HCT116 (cell line): Measurements from ENCODE around the gene DAO. TPM values are rescaled to one million over a fixed set of nuclear protein-coding genes. Genes with fewer than 3 reads are reported as not detected.

ENCODE experiments used
- ATAC-seq: fragments of 200-7000 bp; cut with Tn5 transposase; 2 replicates; pipeline ENCODE4 v1.9.1; 2020; ENCODE audit warnings: mild to moderate bottlenecking, moderate library complexity
- BruUV-seq: library from RNA; stranded (reverse); fragments of 400-500 nt; replicated peaks from 2 replicates; lab custom pipeline; 2021; lab: Mats Ljungman, UMichigan
- CTCF ChIA-PET: fragments of 300-600 bp; sonication (Branson Sonifier 250); formaldehyde crosslinking; loops from one replicate; lab custom pipeline; 2021; ENCODE audit warnings: antibody characterized with exemption; lab: Charles Lee
- POLR2A ChIA-PET: fragments of 300-600, 350-600 bp; sonication (Branson Sonifier 250); formaldehyde crosslinking; loops from one replicate; lab custom pipeline; 2021; ENCODE audit warnings: antibody characterized with exemption; lab: Charles Lee
- RAD21 ChIA-PET, 2 experiments: fragments of 300-600 bp; sonication (Branson Sonifier 250); formaldehyde crosslinking; loops; one replicate each; lab custom pipeline; 2023; ENCODE audit warnings: low total read pairs in 2 of 2; ENCODE audit not compliant: uncharacterized antibody in 2 of 2, unreplicated experiment in 2 of 2, low non-redundant PET in 1 of 2; lab: Charles Lee
- DNase-seq: peaks from one replicate; pipeline ENCODE4 v3.0.0-alpha.2; 2010; ENCODE audit warnings: low read depth, low spot score
- H2AFZ ChIP-seq: fragments of 200-600 bp; shearing (Covaris generic), sonication (generic); 2 replicates; pipeline ENCODE4 v1.6.1; 2017; ENCODE audit warnings: low read depth, mixed run types, mixed read lengths, antibody characterized with exemption, low read length; ENCODE audit not compliant: poor library complexity, severe bottlenecking
- H3K27ac ChIP-seq: 2 replicates; pipeline ENCODE4 v1.5.1; 2012; ENCODE audit warnings: low read depth, low read length
- H3K27me3 ChIP-seq: fragments of 200-600 bp; sonication (generic); 2 replicates; pipeline ENCODE4 v1.6.1; 2016; ENCODE audit warnings: mixed run types, low read length, mixed read lengths; ENCODE audit not compliant: insufficient read depth
- H3K36me3 ChIP-seq, 2 experiments: fragments of 200-500 bp in 1 of 2; fragments of 200-600 bp in 1 of 2; sonication (Bioruptor generic) in 1 of 2; sonication (generic) in 1 of 2; 2 replicates each; pipeline versions ENCODE4 v1.5.1 to v1.6.1; 2014 to 2016; ENCODE audit warnings: low read length in 2 of 2, inconsistent platforms in 1 of 2, mixed read lengths in 1 of 2, mixed run types in 1 of 2; ENCODE audit not compliant: insufficient read depth in 2 of 2, control insufficient read depth in 1 of 2
- H3K4me1 ChIP-seq, 2 experiments: fragments of 200-600 bp in 1 of 2; sonication (generic) in 1 of 2; 2 replicates each; pipeline versions ENCODE4 v1.5.1 to v1.6.1; 2012 to 2017; ENCODE audit warnings: low read length in 2 of 2, inconsistent platforms in 1 of 2, mild to moderate bottlenecking in 1 of 2, mixed read lengths in 1 of 2, mixed run types in 1 of 2, moderate library complexity in 1 of 2; ENCODE audit not compliant: insufficient read depth in 2 of 2, control insufficient read depth in 1 of 2
- H3K4me2 ChIP-seq: fragments of 200-600 bp; sonication (generic); 2 replicates; pipeline ENCODE4 v1.6.1; 2017; ENCODE audit warnings: mixed run types, low read length, mixed read lengths
- H3K4me3 ChIP-seq, 2 experiments: fragments of 200-600 bp in 1 of 2; sonication (generic) in 1 of 2; replicated peaks in 1 of 2; 2 replicates each; pipeline ENCODE4 v1.5.1; 2011 to 2016; ENCODE audit warnings: low read length in 2 of 2, control low read depth in 1 of 2, low read depth in 1 of 2, mild to moderate bottlenecking in 1 of 2, mixed read lengths in 1 of 2, mixed run types in 1 of 2
- H3K79me2 ChIP-seq: fragments of 200-600 bp; sonication (generic); 2 replicates; pipeline ENCODE4 v1.6.1; 2017; ENCODE audit warnings: mild to moderate bottlenecking, mixed run types, low read length, moderate library complexity, mixed read lengths; ENCODE audit not compliant: insufficient read depth
- H3K9ac ChIP-seq: fragments of 200-600 bp; sonication (generic); 2 replicates; pipeline ENCODE4 v1.6.1; 2016; ENCODE audit warnings: low read length, mixed read lengths
- H3K9me2 ChIP-seq: fragments of 200-600 bp; sonication (generic), shearing (Covaris generic); 2 replicates; pipeline ENCODE4 v1.6.1; 2017; ENCODE audit warnings: mixed run types, mild to moderate bottlenecking, moderate library complexity; ENCODE audit not compliant: insufficient read depth
- H3K9me3 ChIP-seq, 2 experiments: fragments of 200-500 bp in 1 of 2; fragments of 200-600 bp in 1 of 2; sonication (Bioruptor generic) in 1 of 2; sonication (generic) in 1 of 2; 2 replicates each; pipeline ENCODE4 v1.6.1; 2014 to 2017; ENCODE audit warnings: low read length in 2 of 2, mixed read lengths in 2 of 2, inconsistent platforms in 1 of 2, low read depth in 1 of 2, mild to moderate bottlenecking in 1 of 2, mixed run types in 1 of 2, moderate library complexity in 1 of 2; ENCODE audit not compliant: control insufficient read depth in 1 of 2, insufficient read depth in 1 of 2
- H4K20me1 ChIP-seq: fragments of 200-600 bp; sonication (generic), shearing (Covaris generic); 2 replicates; pipeline ENCODE4 v1.6.1; 2017; ENCODE audit warnings: mixed run types, mild to moderate bottlenecking, moderate library complexity; ENCODE audit not compliant: insufficient read depth
- CBX3 ChIP-seq: IDR thresholded peaks from 2 replicates; pipeline ENCODE4 v1.6.1; 2012; ENCODE audit warnings: low read depth
- EGR1 ChIP-seq: IDR thresholded peaks from 2 replicates; pipeline ENCODE4 v1.6.1; 2012; ENCODE audit warnings: low read depth
- ELF1 ChIP-seq: IDR thresholded peaks from 2 replicates; pipeline ENCODE4 v1.6.1; 2012; ENCODE audit warnings: low read depth, borderline replicate concordance
- EZH2 ChIP-seq: fragments of 200-600 bp; sonication (generic); IDR thresholded peaks from 2 replicates; pipeline ENCODE4 v1.6.1; 2017; ENCODE audit warnings: antibody characterized with exemption, mixed run types
- EZH2phosphoT487 ChIP-seq: fragments of 200-600 bp; IDR thresholded peaks from 2 replicates; pipeline ENCODE4 v1.6.1; 2018; ENCODE audit warnings: antibody characterized with exemption, borderline replicate concordance
- FOSL1 ChIP-seq: IDR thresholded peaks from 2 replicates; pipeline ENCODE4 v1.6.1; 2012; ENCODE audit warnings: low read depth
- JUND ChIP-seq: IDR thresholded peaks from 2 replicates; pipeline ENCODE4 v1.6.1; 2012
- POLR2AphosphoS5 ChIP-seq: IDR thresholded peaks from 2 replicates; pipeline ENCODE4 v1.6.1; 2011; ENCODE audit warnings: mild to moderate bottlenecking, low read depth, low read length, moderate library complexity
- RAD21 ChIP-seq: IDR thresholded peaks from 2 replicates; pipeline ENCODE4 v1.6.1; 2012; ENCODE audit warnings: low read depth, mild to moderate bottlenecking
- SIN3A ChIP-seq: IDR thresholded peaks from 2 replicates; pipeline ENCODE4 v1.6.1; 2012; ENCODE audit warnings: low read depth
- SP1 ChIP-seq: IDR thresholded peaks from 2 replicates; pipeline ENCODE4 v1.6.1; 2012; ENCODE audit warnings: low read depth
- SRF ChIP-seq: IDR thresholded peaks from 2 replicates; pipeline ENCODE4 v1.6.1; 2012; ENCODE audit warnings: low read depth
- TCF7L2 ChIP-seq: IDR thresholded peaks from 2 replicates; pipeline ENCODE4 v1.7.0; 2011; ENCODE audit warnings: borderline replicate concordance, inconsistent platforms; ENCODE audit not compliant: insufficient read depth, insufficient read length; ENCODE audit errors: extremely low read depth
- YY1 ChIP-seq: IDR thresholded peaks from 2 replicates; pipeline ENCODE4 v1.6.1; 2011; ENCODE audit warnings: low read length, low read depth, moderate library complexity, mild to moderate bottlenecking; ENCODE audit not compliant: insufficient replicate concordance; ENCODE audit errors: extremely low read depth
- ZFX ChIP-seq: fragments of 450-650 bp; IDR thresholded peaks from 2 replicates; pipeline ENCODE4 v1.6.1; 2017
- intact Hi-C: fragments of 100-400 bp; cut with micrococcal nuclease; formaldehyde crosslinking; loops from 2 replicates; pipeline ENCODE4 v1.10.0; 2022
- total RNA-seq: library from RNA; stranded (reverse); gene quantifications from one replicate; pipeline ENCODE4 v1.2.1, GENCODE V29; 2021; ENCODE audit not compliant: unreplicated experiment
- TF ChIP-seq, protein P1 (sequence below): IDR thresholded peaks from 2 replicates; pipeline ENCODE4 v1.6.1; 2011; ENCODE audit warnings: mild to moderate bottlenecking, low read length, moderate library complexity; ENCODE audit not compliant: insufficient replicate concordance; ENCODE audit errors: extremely low read depth
- TF ChIP-seq, protein P2 (sequence below): IDR thresholded peaks from 2 replicates; pipeline ENCODE4 v1.6.1; 2012
- TF ChIP-seq, protein P3 (sequence below): IDR thresholded peaks from 2 replicates; pipeline ENCODE4 v1.6.1; 2012; ENCODE audit warnings: low read depth
- TF ChIP-seq, protein P4 (sequence below): IDR thresholded peaks from 2 replicates; pipeline ENCODE4 v1.6.1; 2012
- TF ChIP-seq, protein P5 (sequence below), 3 experiments: fragments of 200-600 bp in 1 of 3; sonication (generic) in 1 of 3; IDR thresholded peaks in 2 of 3; conservative IDR thresholded peaks in 1 of 3; 2 replicates each; pipeline ENCODE4 v1.5.1; 2012 to 2017; ENCODE audit warnings: low read depth in 2 of 3, low read length in 2 of 3, antibody characterized with exemption in 1 of 3, borderline replicate concordance in 1 of 3, control low read depth in 1 of 3, mild to moderate bottlenecking in 1 of 3, mixed read lengths in 1 of 3, mixed run types in 1 of 3, moderate library complexity in 1 of 3; ENCODE audit not compliant: insufficient read depth in 1 of 3

DAO gene
- total RNA-seq, 1 experiment from 2014 or later = not detected

DNA sequence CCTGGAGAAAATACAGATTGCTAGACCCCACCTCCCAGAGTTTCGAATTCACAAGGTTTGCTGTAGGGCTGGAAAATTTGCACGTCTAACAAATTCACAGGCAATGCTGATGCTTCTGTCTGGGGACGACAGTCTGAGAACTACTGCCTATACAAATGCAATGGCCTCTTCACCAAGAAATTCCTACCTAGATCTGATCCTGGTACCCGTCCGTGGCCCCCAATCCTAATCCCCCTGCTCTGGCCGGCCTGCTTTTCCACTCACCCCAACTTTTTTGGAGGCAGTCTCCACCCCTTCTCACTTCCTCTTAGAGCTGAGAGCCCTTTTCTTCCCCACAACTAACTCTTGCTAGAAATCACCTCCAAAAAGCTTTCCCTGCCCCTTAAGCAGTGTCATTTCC lies 19.4 kb upstream of the DAO start:
- Histone ChIP-seq H3K79me2 (peaks cover 17% of the 10 kb centered on the region), H3K36me3 (peaks cover 0 to 2% of the 10 kb centered on the region in 2 experiments; a peak in 1 of 4 replicates), H3K9me3 (no peaks in the 10 kb centered on the region), H2AFZ (no peak overlapping the region), H3K9me2 (no peaks in the 10 kb centered on the region), H3K27ac (no peak overlapping the region), H3K4me3 (no peak overlapping the region), H4K20me1 (no peaks in the 10 kb centered on the region), H3K4me1 (peaks cover 13 to 40% of the 10 kb centered on the region in 2 experiments), H3K27me3 (no peaks in the 10 kb centered on the region), H3K9ac (no peak overlapping the region), H3K4me2 (no peak overlapping the region)
- no TSS peak for BruUV-seq
- intact Hi-C loops = no loop called here
- DNase-seq = no peak
- CTCF ChIA-PET = no interaction called here
- ATAC-seq = no peak
- RAD21 ChIA-PET = no interaction called here
- POLR2A ChIA-PET = no interaction called here
- TF ChIP-seq TCF7L2 (no peak), YY1 (no peak), JUND (no peak), EZH2 (no peak), POLR2AphosphoS5 (no peak), CBX3 (no peak), FOSL1 (no peak), SP1 (no peak), EZH2phosphoT487 (no peak), ZFX (no peak), RAD21 (no peak), ELF1 (no peak), SRF (no peak), EGR1 (no peak), SIN3A (no peak)
- TF ChIP-seq, protein P1, sequence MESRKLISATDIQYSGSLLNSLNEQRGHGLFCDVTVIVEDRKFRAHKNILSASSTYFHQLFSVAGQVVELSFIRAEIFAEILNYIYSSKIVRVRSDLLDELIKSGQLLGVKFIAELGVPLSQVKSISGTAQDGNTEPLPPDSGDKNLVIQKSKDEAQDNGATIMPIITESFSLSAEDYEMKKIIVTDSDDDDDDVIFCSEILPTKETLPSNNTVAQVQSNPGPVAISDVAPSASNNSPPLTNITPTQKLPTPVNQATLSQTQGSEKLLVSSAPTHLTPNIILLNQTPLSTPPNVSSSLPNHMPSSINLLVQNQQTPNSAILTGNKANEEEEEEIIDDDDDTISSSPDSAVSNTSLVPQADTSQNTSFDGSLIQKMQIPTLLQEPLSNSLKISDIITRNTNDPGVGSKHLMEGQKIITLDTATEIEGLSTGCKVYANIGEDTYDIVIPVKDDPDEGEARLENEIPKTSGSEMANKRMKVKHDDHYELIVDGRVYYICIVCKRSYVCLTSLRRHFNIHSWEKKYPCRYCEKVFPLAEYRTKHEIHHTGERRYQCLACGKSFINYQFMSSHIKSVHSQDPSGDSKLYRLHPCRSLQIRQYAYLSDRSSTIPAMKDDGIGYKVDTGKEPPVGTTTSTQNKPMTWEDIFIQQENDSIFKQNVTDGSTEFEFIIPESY = no peak
- TF ChIP-seq, protein P2, sequence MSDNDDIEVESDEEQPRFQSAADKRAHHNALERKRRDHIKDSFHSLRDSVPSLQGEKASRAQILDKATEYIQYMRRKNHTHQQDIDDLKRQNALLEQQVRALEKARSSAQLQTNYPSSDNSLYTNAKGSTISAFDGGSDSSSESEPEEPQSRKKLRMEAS = no peak
- TF ChIP-seq, protein P3, sequence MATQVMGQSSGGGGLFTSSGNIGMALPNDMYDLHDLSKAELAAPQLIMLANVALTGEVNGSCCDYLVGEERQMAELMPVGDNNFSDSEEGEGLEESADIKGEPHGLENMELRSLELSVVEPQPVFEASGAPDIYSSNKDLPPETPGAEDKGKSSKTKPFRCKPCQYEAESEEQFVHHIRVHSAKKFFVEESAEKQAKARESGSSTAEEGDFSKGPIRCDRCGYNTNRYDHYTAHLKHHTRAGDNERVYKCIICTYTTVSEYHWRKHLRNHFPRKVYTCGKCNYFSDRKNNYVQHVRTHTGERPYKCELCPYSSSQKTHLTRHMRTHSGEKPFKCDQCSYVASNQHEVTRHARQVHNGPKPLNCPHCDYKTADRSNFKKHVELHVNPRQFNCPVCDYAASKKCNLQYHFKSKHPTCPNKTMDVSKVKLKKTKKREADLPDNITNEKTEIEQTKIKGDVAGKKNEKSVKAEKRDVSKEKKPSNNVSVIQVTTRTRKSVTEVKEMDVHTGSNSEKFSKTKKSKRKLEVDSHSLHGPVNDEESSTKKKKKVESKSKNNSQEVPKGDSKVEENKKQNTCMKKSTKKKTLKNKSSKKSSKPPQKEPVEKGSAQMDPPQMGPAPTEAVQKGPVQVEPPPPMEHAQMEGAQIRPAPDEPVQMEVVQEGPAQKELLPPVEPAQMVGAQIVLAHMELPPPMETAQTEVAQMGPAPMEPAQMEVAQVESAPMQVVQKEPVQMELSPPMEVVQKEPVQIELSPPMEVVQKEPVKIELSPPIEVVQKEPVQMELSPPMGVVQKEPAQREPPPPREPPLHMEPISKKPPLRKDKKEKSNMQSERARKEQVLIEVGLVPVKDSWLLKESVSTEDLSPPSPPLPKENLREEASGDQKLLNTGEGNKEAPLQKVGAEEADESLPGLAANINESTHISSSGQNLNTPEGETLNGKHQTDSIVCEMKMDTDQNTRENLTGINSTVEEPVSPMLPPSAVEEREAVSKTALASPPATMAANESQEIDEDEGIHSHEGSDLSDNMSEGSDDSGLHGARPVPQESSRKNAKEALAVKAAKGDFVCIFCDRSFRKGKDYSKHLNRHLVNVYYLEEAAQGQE = no peak
- TF ChIP-seq, protein P4, sequence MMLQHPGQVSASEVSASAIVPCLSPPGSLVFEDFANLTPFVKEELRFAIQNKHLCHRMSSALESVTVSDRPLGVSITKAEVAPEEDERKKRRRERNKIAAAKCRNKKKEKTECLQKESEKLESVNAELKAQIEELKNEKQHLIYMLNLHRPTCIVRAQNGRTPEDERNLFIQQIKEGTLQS = no peak
- TF ChIP-seq, protein P5, sequence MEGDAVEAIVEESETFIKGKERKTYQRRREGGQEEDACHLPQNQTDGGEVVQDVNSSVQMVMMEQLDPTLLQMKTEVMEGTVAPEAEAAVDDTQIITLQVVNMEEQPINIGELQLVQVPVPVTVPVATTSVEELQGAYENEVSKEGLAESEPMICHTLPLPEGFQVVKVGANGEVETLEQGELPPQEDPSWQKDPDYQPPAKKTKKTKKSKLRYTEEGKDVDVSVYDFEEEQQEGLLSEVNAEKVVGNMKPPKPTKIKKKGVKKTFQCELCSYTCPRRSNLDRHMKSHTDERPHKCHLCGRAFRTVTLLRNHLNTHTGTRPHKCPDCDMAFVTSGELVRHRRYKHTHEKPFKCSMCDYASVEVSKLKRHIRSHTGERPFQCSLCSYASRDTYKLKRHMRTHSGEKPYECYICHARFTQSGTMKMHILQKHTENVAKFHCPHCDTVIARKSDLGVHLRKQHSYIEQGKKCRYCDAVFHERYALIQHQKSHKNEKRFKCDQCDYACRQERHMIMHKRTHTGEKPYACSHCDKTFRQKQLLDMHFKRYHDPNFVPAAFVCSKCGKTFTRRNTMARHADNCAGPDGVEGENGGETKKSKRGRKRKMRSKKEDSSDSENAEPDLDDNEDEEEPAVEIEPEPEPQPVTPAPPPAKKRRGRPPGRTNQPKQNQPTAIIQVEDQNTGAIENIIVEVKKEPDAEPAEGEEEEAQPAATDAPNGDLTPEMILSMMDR (IDR thresholded peaks at IDR 0.05 in 2 of 3, conservative IDR thresholded peaks at IDR 0.05 in 1 of 3; ENCODE audit: borderline replicate concordance in 1 of 3, insufficient read depth in 1 of 3, low read depth in 2 of 3, low read length in 2 of 3) = no peak
